ENCODE data around the gene SPAG5.
A peak's percentile ranks its signal among the peaks of the same experiment; 100 is the strongest.

The SPAG5 gene

GRCh38 chr17:28571361-28572122, 27.3 kb downstream of the SPAG5 start, which contains the start of gene PIGS:
Gene PIGS, minus strand, starts transcription at chr17:28571524. Its CDS starts 28 bp downstream, at chr17:28571496.
- TF ChIP-seq, protein P1, sequence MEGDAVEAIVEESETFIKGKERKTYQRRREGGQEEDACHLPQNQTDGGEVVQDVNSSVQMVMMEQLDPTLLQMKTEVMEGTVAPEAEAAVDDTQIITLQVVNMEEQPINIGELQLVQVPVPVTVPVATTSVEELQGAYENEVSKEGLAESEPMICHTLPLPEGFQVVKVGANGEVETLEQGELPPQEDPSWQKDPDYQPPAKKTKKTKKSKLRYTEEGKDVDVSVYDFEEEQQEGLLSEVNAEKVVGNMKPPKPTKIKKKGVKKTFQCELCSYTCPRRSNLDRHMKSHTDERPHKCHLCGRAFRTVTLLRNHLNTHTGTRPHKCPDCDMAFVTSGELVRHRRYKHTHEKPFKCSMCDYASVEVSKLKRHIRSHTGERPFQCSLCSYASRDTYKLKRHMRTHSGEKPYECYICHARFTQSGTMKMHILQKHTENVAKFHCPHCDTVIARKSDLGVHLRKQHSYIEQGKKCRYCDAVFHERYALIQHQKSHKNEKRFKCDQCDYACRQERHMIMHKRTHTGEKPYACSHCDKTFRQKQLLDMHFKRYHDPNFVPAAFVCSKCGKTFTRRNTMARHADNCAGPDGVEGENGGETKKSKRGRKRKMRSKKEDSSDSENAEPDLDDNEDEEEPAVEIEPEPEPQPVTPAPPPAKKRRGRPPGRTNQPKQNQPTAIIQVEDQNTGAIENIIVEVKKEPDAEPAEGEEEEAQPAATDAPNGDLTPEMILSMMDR (IDR thresholded peaks at IDR 0.05; ENCODE audit: control extremely low read depth, extremely low read depth, low read depth, missing control alignments), result no peak
- ChIA-PET CTCF (interaction anchor here (0.6 to 3.8 kb wide), 13 partner anchors 9 to 172 kb away, joined by 3 to 18 read pairs (median 4); partner anchors contain the start of gene UNC119), POLR2A (interaction anchor here (0.7 to 1.4 kb wide), 6 partner anchors 16 to 28 kb away, joined by 3 to 4 read pairs (median 3); no protein-coding TSS in a partner anchor)
- peak; percentile 96 for DNase-seq (ENCODE audit: extremely low spot score)

GRCh38 chr17:28570716-28571360, 28.0 kb downstream of the SPAG5 start:
- ChIA-PET CTCF (interaction anchor here (0.9 to 3.8 kb wide), 14 partner anchors 10 to 171 kb away, joined by 3 to 18 read pairs (median 4); partner anchors contain the start of gene UNC119), POLR2A (interaction anchor here (0.9 to 1.4 kb wide), 5 partner anchors 20 to 29 kb away, joined by 3 to 4 read pairs (median 3); no protein-coding TSS in a partner anchor)
- TF ChIP-seq, protein P1 (IDR thresholded peaks at IDR 0.05; ENCODE audit: control extremely low read depth, extremely low read depth, low read depth, missing control alignments), result no peak
- DNase-seq (ENCODE audit: extremely low spot score), result peak; percentile 50

DNA sequence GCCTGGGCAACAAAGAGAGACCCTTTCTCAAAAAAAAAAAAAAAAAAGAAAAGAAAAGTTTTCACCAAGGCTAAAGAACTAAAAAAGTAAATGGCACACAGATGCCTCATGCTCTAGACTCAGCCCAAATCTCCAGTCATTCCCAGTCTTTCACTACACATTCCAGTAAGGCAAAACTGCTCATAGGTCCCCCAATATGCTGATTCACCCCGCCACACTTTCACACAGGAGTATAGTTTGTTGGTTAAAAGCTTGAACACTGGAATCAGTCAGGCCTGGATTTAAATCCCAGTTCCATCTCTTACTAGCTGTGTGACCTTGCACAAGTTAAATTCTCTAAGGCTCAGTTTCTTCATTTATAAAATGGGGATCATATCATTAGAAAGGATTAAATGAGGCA, 29.4 kb downstream of the SPAG5 start:
- TF ChIP-seq, protein P1 (IDR thresholded peaks at IDR 0.05; ENCODE audit: control extremely low read depth, extremely low read depth, low read depth, missing control alignments), result no peak
- ChIA-PET POLR2A (no interaction called here), CTCF (interaction anchor here (1.0 to 3.8 kb wide), 4 partner anchors 8 to 43 kb away, joined by 3 to 18 read pairs (median 5); no protein-coding TSS in a partner anchor)
- no peak for DNase-seq (ENCODE audit: extremely low spot score)

- POLR2A ChIA-PET, result no interaction called here
- TF ChIP-seq, protein P1 (IDR thresholded peaks at IDR 0.05; ENCODE audit: control extremely low read depth, extremely low read depth, low read depth, missing control alignments), result no peak
- peak; percentile 66 for DNase-seq (ENCODE audit: extremely low spot score)
- CTCF ChIA-PET, result interaction anchor here (0.8 to 2.5 kb wide), 2 partner anchors 8 to 20 kb away, joined by 4 to 10 read pairs; no protein-coding TSS in a partner anchor
These were observed 31.2 kb downstream of the SPAG5 start for GRCh38 chr17:28567604-28568003.

DNA sequence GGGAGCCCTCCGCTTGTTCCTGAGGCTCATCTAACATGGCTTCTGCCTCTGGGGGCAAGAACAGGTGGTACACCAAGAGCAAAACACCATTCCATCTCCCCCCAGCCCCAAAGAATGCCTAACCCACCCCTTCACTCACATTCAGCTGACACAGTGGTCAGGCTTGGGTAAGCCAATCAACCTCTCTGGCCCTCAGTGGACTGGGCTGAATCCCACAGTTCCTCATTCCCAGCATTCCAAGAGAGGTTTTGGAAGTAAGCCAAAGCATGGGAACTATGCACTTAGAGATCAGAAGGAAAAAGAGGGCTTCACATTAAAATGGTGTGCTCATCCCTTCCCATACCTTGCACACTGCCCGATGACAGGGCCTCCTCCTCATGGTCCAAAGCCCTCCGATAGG, 35.4 kb downstream of the SPAG5 start:
- ChIA-PET CTCF (no interaction called here), POLR2A (no interaction called here)
- TF ChIP-seq, protein P1 (IDR thresholded peaks at IDR 0.05; ENCODE audit: control extremely low read depth, extremely low read depth, low read depth, missing control alignments), result no peak
- no peak for DNase-seq (ENCODE audit: extremely low spot score)

- POLR2A ChIA-PET, result interaction anchor here (1.2 kb wide), 1 partner anchor 17 kb away, joined by 3 read pairs; the partner anchor contains the start of gene PIGS
- no peak for DNase-seq (ENCODE audit: extremely low spot score)
- TF ChIP-seq, protein P1 (IDR thresholded peaks at IDR 0.05; ENCODE audit: control extremely low read depth, extremely low read depth, low read depth, missing control alignments), result no peak
- CTCF ChIA-PET, result no interaction called here
These were observed 43.8 kb downstream of the SPAG5 start for GRCh38 chr17:28555022-28555421.

Measured in GM10248 (cell line).